Loucy (cell line): ENCODE data around the gene ACSM5.

ENCODE experiments used
- CTCF ChIP-seq: fragments of 200-600 bp; sonication (generic); conservative IDR thresholded peaks from 2 replicates; pipeline ENCODE4 v1.5.1; 2014; ENCODE audit warnings: mild to moderate bottlenecking, antibody characterized with exemption, low read length
- EZH2phosphoT487 ChIP-seq: fragments of 200-600 bp; IDR thresholded peaks from 2 replicates; pipeline ENCODE4 v1.6.1; 2018; ENCODE audit warnings: antibody characterized with exemption, mild to moderate bottlenecking, moderate library complexity, borderline replicate concordance

- TF ChIP-seq CTCF (no peak), EZH2phosphoT487 (no peak)
Measured at GRCh38 chr16:20401066-20401465, 8.3 kb upstream of the ACSM5 start.
